ENCODE measurements around the gene OSBPL10.

DNA sequence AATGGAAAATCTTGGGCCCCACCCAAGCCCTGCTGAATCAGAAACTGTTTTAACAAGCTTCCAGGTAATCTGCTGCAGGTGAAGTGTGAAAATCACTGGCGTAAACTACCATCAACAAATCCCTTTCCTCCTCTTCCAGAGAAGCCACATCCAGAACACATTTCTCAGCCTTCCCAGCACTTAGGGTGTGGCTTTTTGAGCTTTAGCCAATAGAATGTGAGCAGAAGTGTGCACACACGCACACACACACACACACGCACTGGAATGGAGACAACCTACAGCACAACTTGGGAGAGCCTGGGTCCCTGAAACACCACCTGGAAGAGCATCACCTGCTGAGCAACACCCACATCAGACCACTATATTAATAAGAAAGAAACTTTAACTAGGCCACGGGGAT is 98.6 kb downstream of the OSBPL10 start:
- TF ChIP-seq, protein P1, sequence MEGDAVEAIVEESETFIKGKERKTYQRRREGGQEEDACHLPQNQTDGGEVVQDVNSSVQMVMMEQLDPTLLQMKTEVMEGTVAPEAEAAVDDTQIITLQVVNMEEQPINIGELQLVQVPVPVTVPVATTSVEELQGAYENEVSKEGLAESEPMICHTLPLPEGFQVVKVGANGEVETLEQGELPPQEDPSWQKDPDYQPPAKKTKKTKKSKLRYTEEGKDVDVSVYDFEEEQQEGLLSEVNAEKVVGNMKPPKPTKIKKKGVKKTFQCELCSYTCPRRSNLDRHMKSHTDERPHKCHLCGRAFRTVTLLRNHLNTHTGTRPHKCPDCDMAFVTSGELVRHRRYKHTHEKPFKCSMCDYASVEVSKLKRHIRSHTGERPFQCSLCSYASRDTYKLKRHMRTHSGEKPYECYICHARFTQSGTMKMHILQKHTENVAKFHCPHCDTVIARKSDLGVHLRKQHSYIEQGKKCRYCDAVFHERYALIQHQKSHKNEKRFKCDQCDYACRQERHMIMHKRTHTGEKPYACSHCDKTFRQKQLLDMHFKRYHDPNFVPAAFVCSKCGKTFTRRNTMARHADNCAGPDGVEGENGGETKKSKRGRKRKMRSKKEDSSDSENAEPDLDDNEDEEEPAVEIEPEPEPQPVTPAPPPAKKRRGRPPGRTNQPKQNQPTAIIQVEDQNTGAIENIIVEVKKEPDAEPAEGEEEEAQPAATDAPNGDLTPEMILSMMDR (IDR thresholded peaks at IDR 0.05) = no peak
- no peak for TF ChIP-seq ZFX (IDR thresholded peaks at IDR 0.05; ENCODE audit: borderline replicate concordance)
